H1 (cell line): ENCODE results near the gene RNASEH2A.

ENCODE experiments used
- CTCF ChIP-seq, 3 experiments: IDR thresholded peaks; 1 replicate in 2 of 3; 2 replicates in 1 of 3; pipeline versions ENCODE4 v1.5.1 to v1.6.1; 2011; ENCODE audit warnings: low read length in 3 of 3, mild to moderate bottlenecking in 3 of 3, inconsistent platforms in 2 of 3, low read depth in 1 of 3, moderate library complexity in 1 of 3; ENCODE audit not compliant: insufficient read depth in 1 of 3; ENCODE audit errors: control extremely low read depth in 1 of 3
- EP300 ChIP-seq, 2 experiments: IDR thresholded peaks; 1 replicate in 1 of 2; 2 replicates in 1 of 2; pipeline ENCODE4 v1.6.1; 2011 to 2012; ENCODE audit warnings: low read depth in 2 of 2, low read length in 2 of 2, mild to moderate bottlenecking in 2 of 2, borderline replicate concordance in 1 of 2, inconsistent platforms in 1 of 2, moderate library complexity in 1 of 2
- EZH2 ChIP-seq: fragments of 200-600 bp; sonication (generic); IDR thresholded peaks from 2 replicates; pipeline ENCODE4 v1.7.1; 2012; ENCODE audit warnings: low read depth, mild to moderate bottlenecking, moderate library complexity, low read length, inconsistent platforms; ENCODE audit not compliant: severe bottlenecking
- GABPA ChIP-seq: IDR thresholded peaks from 2 replicates; pipeline ENCODE4 v1.6.1; 2011; ENCODE audit warnings: mild to moderate bottlenecking, low read length, moderate library complexity, borderline replicate concordance; ENCODE audit not compliant: insufficient read depth
- JUND ChIP-seq: IDR thresholded peaks from 2 replicates; pipeline ENCODE4 v1.6.1; 2011; ENCODE audit warnings: mild to moderate bottlenecking, improper control_type of control experiment, low read length
- KDM1A ChIP-seq: fragments of 200-600, 300-600 bp; sonication (generic); IDR thresholded peaks from 2 replicates; pipeline ENCODE4 v1.7.1; 2016; ENCODE audit warnings: mild to moderate bottlenecking, low read length, borderline replicate concordance
- RAD21 ChIP-seq, 2 experiments: IDR thresholded peaks in 1 of 2; conservative IDR thresholded peaks in 1 of 2; 2 replicates each; pipeline ENCODE4 v1.6.1; 2011; ENCODE audit warnings: low read depth in 2 of 2, low read length in 2 of 2, improper control_type of control experiment in 1 of 2, inconsistent platforms in 1 of 2, mild to moderate bottlenecking in 1 of 2, moderate library complexity in 1 of 2
- RNF2 ChIP-seq: fragments of 200-900, 300-1000 bp; sonication (generic); IDR thresholded peaks from 2 replicates; pipeline ENCODE4 v1.7.1; 2016; ENCODE audit warnings: borderline replicate concordance, low read depth, mild to moderate bottlenecking, antibody characterized with exemption, low read length; ENCODE audit not compliant: poor library complexity, severe bottlenecking; ENCODE audit errors: missing control alignments
- TAF1 ChIP-seq: IDR thresholded peaks from 2 replicates; pipeline ENCODE4 v1.6.1; 2011; ENCODE audit warnings: mild to moderate bottlenecking, low read depth, low read length
- ZNF274 ChIP-seq: IDR thresholded peaks from 2 replicates; pipeline ENCODE4 v1.7.0; 2012; ENCODE audit warnings: low read length, borderline replicate concordance; ENCODE audit errors: extremely low read depth

GRCh38 chr19:12834976-12835757 lies 28.8 kb downstream of the RNASEH2A start:
- TF ChIP-seq KDM1A (no peak), RAD21 (IDR thresholded peaks at IDR 0.05 in 1 of 2, conservative IDR thresholded peaks at IDR 0.05 in 1 of 2; ENCODE audit: low read depth in 2 of 2, low read length in 2 of 2) (no peak), TAF1 (no peak), RNF2 (no peak), CTCF (IDR thresholded peaks at IDR 0.05; ENCODE audit: control extremely low read depth in 1 of 3, insufficient read depth in 1 of 3, low read depth in 1 of 3, low read length in 3 of 3) (no peak), EZH2 (peak; percentile 17), EP300 (IDR thresholded peaks at IDR 0.05; ENCODE audit: borderline replicate concordance in 1 of 2, low read depth in 2 of 2, low read length in 2 of 2) (no peak), GABPA (no peak), ZNF274 (no peak), JUND (no peak)
